ENCODE data around the gene SERPINA3.

The SERPINA3 gene

DNA sequence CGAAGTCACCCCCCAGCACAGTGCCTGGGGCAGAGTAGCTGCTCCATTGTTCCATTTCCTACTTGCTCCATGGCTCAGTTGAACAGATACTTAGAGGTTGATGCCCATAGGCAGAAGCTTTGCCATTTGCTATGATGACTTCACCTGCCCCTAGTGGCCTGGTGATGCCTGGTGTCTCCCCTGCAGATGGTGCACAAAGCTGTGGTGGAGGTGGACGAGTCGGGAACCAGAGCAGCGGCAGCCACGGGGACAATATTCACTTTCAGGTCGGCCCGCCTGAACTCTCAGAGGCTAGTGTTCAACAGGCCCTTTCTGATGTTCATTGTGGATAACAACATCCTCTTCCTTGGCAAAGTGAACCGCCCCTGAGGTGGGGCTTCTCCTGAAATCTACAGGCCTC lies 20.3 kb upstream of the SERPINA3 start:
- no peaks in the 10 kb centered on the region for H3K36me3 ChIP-seq (ENCODE audit: control insufficient read depth, low read length)
- H3F3A ChIP-seq (ENCODE audit: control insufficient read depth, insufficient read depth) = no peaks in the 10 kb centered on the region
- no peak overlapping the region for H3K4me2 ChIP-seq (ENCODE audit: low read length)
- no peak for TF ChIP-seq EZH2phosphoT487 (IDR thresholded peaks at IDR 0.05; ENCODE audit: borderline replicate concordance, low read length)
- TF ChIP-seq, protein P1, sequence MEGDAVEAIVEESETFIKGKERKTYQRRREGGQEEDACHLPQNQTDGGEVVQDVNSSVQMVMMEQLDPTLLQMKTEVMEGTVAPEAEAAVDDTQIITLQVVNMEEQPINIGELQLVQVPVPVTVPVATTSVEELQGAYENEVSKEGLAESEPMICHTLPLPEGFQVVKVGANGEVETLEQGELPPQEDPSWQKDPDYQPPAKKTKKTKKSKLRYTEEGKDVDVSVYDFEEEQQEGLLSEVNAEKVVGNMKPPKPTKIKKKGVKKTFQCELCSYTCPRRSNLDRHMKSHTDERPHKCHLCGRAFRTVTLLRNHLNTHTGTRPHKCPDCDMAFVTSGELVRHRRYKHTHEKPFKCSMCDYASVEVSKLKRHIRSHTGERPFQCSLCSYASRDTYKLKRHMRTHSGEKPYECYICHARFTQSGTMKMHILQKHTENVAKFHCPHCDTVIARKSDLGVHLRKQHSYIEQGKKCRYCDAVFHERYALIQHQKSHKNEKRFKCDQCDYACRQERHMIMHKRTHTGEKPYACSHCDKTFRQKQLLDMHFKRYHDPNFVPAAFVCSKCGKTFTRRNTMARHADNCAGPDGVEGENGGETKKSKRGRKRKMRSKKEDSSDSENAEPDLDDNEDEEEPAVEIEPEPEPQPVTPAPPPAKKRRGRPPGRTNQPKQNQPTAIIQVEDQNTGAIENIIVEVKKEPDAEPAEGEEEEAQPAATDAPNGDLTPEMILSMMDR (IDR thresholded peaks at IDR 0.05; ENCODE audit: low read depth, low read length, poor library complexity, severe bottlenecking) = no peak
- H4K20me1 ChIP-seq (ENCODE audit: control insufficient read depth, insufficient read depth, low read depth, low read length) = no peaks in the 10 kb centered on the region
- H3K9me2 ChIP-seq (replicated peaks; ENCODE audit: control insufficient read depth, low read length) = no peaks in the 10 kb centered on the region
- H3K9me3 ChIP-seq (ENCODE audit: control insufficient read depth, insufficient read depth, low read length) = no peaks in the 10 kb centered on the region
- no peak overlapping the region for H3K4me3 ChIP-seq (ENCODE audit: low read length)
- H3K79me2 ChIP-seq (ENCODE audit: control insufficient read depth, low read length) = no peaks in the 10 kb centered on the region
- H3K4me1 ChIP-seq (ENCODE audit: control insufficient read depth, low read length) = no peaks in the 10 kb centered on the region
- H3K27ac ChIP-seq (ENCODE audit: low read depth, low read length) = no peak overlapping the region
- peaks cover 9% of the 10 kb centered on the region; the same call in 1 of the 2 replicates for H3K27me3 ChIP-seq (ENCODE audit: control insufficient read depth, low read length)

DNA sequence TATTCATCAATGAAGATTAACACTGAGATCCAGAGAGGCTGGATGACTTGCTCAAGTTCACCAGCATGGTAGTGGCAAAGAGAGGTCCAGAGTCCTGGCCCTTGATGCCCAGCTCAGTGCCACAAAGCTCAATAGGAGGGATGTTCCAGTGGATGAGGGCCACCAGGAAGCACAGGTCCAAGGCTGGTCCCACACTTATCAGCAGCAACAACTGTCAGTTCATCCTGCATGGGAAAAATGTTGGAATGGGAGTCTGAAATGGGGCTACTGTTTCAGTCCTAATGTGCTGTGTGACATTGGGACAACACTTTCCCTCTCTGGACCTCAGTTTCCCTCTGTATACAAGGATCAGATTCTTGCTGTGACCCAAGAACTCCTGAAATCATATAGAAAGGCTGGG lies 19.7 kb upstream of the SERPINA3 start:
- H3K36me3 ChIP-seq (ENCODE audit: control insufficient read depth, low read length) = no peaks in the 10 kb centered on the region
- no peaks in the 10 kb centered on the region for H4K20me1 ChIP-seq (ENCODE audit: control insufficient read depth, insufficient read depth, low read depth, low read length)
- no peak overlapping the region for H3K27ac ChIP-seq (ENCODE audit: low read depth, low read length)
- no peaks in the 10 kb centered on the region for H3K4me1 ChIP-seq (ENCODE audit: control insufficient read depth, low read length)
- no peaks in the 10 kb centered on the region for H3K9me3 ChIP-seq (ENCODE audit: control insufficient read depth, insufficient read depth, low read length)
- no peak for TF ChIP-seq EZH2phosphoT487 (IDR thresholded peaks at IDR 0.05; ENCODE audit: borderline replicate concordance, low read length)
- TF ChIP-seq, protein P1 (IDR thresholded peaks at IDR 0.05; ENCODE audit: low read depth, low read length, poor library complexity, severe bottlenecking) = no peak
- H3K4me3 ChIP-seq (ENCODE audit: low read length) = no peak overlapping the region
- H3F3A ChIP-seq (ENCODE audit: control insufficient read depth, insufficient read depth) = no peaks in the 10 kb centered on the region
- H3K27me3 ChIP-seq (ENCODE audit: control insufficient read depth, low read length) = peaks cover 6% of the 10 kb centered on the region; the same call in 1 of the 2 replicates
- H3K4me2 ChIP-seq (ENCODE audit: low read length) = no peak overlapping the region
- H3K9me2 ChIP-seq (replicated peaks; ENCODE audit: control insufficient read depth, low read length) = no peaks in the 10 kb centered on the region
- H3K79me2 ChIP-seq (ENCODE audit: control insufficient read depth, low read length) = no peaks in the 10 kb centered on the region

DNA sequence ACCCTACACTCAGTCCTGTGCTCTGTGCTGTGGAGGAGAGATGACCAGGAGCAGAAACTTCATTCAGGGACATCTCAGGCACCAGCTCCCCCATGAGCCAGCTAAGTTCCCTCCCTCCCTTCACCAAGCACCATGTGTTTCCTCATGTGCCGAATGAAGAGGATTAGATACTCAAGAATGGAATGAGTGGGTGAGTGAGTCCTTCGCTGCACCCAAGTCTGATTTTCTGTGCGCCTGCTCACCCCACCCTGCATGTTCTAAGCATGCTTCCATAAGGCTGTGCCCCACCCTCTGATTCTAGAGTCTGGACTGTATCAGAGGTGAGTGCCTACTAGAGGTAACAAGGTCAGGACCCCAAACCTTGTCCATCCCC lies 18.8 kb upstream of the SERPINA3 start:
- Histone ChIP-seq H3K27me3 (ENCODE audit: control insufficient read depth, low read length) (peaks cover 4% of the 10 kb centered on the region; the same call in 1 of the 2 replicates), H3F3A (ENCODE audit: control insufficient read depth, insufficient read depth) (no peaks in the 10 kb centered on the region), H3K27ac (ENCODE audit: low read depth, low read length) (no peak overlapping the region), H3K9me2 (replicated peaks; ENCODE audit: control insufficient read depth, low read length) (no peaks in the 10 kb centered on the region), H4K20me1 (ENCODE audit: control insufficient read depth, insufficient read depth, low read depth, low read length) (no peaks in the 10 kb centered on the region), H3K4me3 (ENCODE audit: low read length) (no peak overlapping the region), H3K36me3 (ENCODE audit: control insufficient read depth, low read length) (no peaks in the 10 kb centered on the region), H3K4me2 (ENCODE audit: low read length) (no peak overlapping the region), H3K9me3 (ENCODE audit: control insufficient read depth, insufficient read depth, low read length) (no peaks in the 10 kb centered on the region), H3K79me2 (ENCODE audit: control insufficient read depth, low read length) (no peaks in the 10 kb centered on the region), H3K4me1 (ENCODE audit: control insufficient read depth, low read length) (no peaks in the 10 kb centered on the region)
- TF ChIP-seq, protein P1 (IDR thresholded peaks at IDR 0.05; ENCODE audit: low read depth, low read length, poor library complexity, severe bottlenecking) = no peak
- TF ChIP-seq EZH2phosphoT487 (IDR thresholded peaks at IDR 0.05; ENCODE audit: borderline replicate concordance, low read length) = no peak

All from DOHH2 (cell line).